NCI-H82 (cell line): ENCODE measurements around the gene ZNF267.
"Not testable (repeated sequence)": the region's sequence is repeated elsewhere in the genome, so short reads cannot be mapped to it uniquely, and the experiment has no call there.

Source experiments
- DNase-seq: peaks from one replicate; lab custom pipeline; 2025; lab: John Stamatoyannopoulos, UW

Gene ZNF267

DNA sequence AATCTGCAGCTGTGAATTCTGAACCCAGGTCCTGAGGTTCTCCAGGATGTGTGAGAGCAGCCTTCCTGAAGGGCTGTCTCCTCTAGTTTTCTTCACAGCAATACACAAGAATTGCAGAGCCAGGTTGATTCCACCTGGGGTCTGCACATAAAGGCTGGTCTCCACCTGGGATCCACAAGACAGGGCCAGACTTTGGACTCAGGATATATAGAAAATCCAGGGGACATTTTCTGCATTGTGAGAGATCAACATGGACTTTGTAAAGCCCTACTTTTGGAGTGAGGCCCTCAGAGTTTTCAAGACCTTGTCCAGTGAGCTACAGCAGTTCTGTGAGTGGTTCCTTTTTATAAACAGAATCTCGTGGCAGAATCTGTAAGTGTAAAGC lies 6.3 kb downstream of the ZNF267 start:
- no peak for DNase-seq

- DNase-seq: no peak
Observed at GRCh38 chr16:31880322-31880979, 6.8 kb downstream of the ZNF267 start.

GRCh38 chr16:31886227-31886626 lies 12.6 kb downstream of the ZNF267 start:
- no peak for DNase-seq

DNA sequence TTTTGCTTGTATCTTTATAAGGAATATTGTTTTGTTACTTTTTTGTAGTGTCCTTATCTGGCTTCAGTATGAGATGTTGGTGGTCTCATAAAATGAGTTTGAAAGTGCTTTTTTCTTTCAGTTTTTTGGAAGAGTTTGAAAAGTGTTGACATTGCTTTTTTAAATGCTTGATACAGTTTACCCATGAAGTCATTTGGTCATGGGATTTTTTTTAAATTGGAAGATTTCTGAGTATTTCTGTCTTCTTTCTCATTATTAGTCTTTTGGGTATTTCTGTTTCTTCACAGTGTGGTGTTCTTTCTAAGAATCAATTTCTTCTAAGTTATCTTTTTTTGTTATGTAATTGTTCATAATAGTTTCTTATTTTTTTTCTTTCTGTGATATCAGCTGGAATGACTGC lies 15.1 kb downstream of the ZNF267 start:
- DNase-seq: no peak

- not testable (repeated sequence) for DNase-seq
Observed at GRCh38 chr16:31892111-31892510, 18.5 kb downstream of the ZNF267 start.

DNA sequence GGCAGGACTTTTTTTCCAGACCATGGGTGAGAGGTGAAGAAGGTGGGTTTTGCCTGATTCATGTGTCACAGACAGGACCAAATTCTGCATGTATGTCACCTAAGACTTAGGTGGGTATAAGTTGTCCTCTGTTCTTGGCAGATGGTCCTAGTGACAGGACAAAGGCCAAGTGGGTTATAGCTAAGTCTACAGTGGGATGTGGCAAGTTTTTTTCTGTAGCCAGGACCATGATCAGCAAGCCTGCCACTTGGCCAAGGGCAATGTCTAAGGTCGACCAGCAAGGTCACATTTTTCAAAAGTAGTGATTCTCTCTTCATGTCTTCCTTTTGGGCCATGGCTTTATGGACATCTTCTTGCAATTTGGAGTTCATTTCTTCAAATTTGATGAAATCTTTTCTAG lies 20.2 kb downstream of the ZNF267 start:
- DNase-seq: no peak

GRCh38 chr16:31897283-31897682 lies 23.7 kb downstream of the ZNF267 start:
- no peak for DNase-seq

DNA sequence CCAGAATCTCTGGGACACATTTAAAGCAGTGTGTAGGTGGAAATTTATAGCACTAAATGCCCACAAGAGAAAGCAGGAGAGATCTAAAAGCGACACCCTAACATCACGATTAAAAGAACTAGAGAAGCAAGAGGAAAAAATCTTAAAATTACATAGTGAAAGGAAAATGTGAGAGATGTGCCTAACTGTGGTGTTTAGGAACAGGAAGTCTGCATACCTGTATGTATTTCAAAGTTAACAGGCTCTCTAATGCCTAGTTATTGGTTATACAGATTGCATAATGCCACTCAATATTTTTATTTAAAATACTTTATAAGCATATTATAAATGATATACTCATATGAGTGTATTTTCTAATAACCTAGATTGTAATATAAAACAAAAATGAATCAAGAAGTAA lies 25.9 kb downstream of the ZNF267 start:
- DNase-seq: no peak

GRCh38 chr16:31904571-31904970 lies 31.0 kb downstream of the ZNF267 start:
- DNase-seq: not testable (repeated sequence)

GRCh38 chr16:31913668-31914067 lies 40.1 kb downstream of the ZNF267 start:
- no peak for DNase-seq

GRCh38 chr16:31916056-31916488 lies 42.5 kb downstream of the ZNF267 start:
- DNase-seq: no peak

GRCh38 chr16:31920373-31920772 lies 46.8 kb downstream of the ZNF267 start:
- no peak for DNase-seq

DNA sequence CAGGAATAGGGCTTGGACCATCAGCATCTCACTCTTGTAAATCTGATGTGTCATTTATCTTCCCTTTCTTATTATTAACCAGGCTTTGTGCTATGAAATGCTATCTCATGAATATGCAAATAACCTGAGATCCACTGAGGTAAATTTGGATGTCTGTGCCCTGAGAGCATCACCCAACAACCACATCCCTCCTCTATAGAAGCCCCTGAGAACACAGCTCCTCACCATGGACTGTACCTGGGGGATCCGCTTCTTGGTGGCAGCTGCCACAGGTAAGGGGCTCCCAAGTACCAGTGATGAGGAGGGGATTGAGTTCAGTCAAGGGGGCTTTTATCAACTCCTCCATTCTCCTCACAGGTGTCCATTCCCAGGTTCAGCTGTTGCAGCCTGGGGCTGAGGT lies 78.2 kb downstream of the ZNF267 start:
- not testable (repeated sequence) for DNase-seq

DNA sequence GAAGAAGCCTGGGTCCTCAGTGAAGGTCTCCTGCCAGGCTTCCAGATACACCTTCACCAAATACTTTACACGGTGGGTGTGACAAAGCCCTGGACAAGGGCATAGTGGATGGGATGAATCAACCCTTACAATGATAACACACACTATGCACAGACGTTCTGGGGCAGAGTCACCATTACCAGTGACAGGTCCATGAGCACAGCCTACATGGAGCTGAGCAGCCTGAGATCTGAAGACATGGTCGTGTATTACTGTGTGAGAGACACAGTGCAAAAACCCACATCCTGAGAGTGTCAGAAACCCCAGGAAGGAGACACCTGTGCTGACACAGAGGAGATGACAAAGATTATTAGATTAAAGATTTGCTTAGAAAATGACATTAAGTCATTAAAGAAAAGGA lies 78.6 kb downstream of the ZNF267 start:
- not testable (repeated sequence) for DNase-seq

DNA sequence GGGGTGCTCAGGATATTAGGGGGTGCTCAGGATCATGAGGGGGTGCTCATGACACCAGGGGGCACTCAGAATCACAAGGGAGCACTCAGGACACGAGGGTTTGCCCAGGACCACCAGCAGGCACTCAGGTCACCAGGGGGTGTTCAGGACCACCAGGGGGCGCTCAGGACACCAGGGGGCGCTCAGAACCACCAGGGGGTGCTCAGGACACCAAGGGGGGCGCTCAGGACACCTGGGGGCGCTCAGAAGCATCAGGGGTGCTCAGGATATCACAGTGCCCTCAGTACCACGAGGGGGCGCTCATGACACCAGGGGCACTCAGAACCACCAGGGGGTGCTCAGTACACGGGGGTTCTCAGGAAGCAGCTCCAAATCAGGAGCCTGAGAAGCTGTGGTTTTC lies 82.6 kb downstream of the ZNF267 start:
- not testable (repeated sequence) for DNase-seq

- DNase-seq: not testable (repeated sequence)
Observed at GRCh38 chr16:31960186-31960910, 86.7 kb downstream of the ZNF267 start.
